ENCODE data around the gene PARD3B.

Gene PARD3B

DNA sequence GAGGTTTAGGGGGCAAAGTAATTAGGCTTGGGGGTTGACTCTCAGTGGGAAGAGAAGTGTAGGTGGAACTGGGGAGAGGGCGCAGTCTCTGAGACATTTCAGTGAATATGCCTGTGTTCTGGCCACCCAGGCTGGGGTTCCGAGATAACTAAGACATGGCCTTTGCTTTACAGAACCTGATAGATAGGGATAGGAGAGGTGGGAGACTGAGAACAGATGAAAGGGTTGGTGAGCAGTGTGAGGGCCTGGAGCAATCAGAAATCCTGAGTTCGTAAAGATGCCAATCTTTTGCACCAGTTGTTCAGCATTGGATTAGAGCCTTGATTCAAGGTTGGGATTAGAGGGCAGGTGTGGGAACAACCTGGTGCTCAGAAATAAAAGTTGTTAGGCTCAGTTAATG, 15.6 kb downstream of the PARD3B start:
- TF ChIP-seq ZNF274 (IDR thresholded peaks at IDR 0.05; ENCODE audit: low read depth, low read length) = no peak
- no peak overlapping the region for H3K4me3 ChIP-seq (ENCODE audit: low read length)

DNA sequence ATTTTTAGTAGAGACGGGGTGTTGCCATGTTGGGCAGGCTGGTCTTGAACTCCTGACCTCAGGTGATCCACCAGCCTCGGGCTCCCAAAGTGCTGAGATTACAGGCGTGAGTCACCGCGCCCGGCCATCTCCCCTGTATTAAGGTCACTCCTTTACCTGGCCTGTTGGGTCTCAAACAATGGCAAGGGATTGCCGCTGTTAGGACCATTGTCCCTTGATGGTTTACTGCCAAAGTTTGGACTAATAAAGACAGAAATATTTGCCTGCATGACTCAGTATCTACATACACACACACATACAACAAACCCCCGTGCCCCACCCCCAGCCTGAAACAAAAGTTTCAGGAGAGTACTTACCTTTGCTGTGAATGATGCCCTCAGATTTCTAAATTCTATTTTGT, 16.5 kb downstream of the PARD3B start:
- TF ChIP-seq ZNF274 (IDR thresholded peaks at IDR 0.05; ENCODE audit: low read depth, low read length) = no peak
- no peak overlapping the region for H3K4me3 ChIP-seq (ENCODE audit: low read length)

DNA sequence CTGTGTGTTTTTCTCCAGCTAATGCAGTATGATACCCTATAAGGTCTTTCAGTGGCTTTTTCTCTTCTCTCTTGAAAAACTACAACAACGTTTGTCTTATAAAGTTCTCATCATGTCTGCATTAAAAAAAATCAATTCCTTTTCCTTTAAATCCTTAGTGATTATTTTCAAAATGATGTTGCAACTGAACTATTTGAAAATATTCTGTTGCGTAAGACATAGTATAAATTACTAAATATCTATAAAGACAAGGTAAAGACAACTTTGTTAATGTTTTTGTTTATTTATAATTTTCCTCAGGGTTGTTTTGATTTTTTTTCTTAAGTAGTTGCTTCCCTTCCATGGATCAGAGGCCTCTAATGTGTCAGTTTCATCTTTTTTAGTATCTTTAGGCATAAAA, 21.2 kb downstream of the PARD3B start:
- no peak for TF ChIP-seq ZNF274 (IDR thresholded peaks at IDR 0.05; ENCODE audit: low read depth, low read length)
- H3K4me3 ChIP-seq (ENCODE audit: low read length) = no peak overlapping the region

DNA sequence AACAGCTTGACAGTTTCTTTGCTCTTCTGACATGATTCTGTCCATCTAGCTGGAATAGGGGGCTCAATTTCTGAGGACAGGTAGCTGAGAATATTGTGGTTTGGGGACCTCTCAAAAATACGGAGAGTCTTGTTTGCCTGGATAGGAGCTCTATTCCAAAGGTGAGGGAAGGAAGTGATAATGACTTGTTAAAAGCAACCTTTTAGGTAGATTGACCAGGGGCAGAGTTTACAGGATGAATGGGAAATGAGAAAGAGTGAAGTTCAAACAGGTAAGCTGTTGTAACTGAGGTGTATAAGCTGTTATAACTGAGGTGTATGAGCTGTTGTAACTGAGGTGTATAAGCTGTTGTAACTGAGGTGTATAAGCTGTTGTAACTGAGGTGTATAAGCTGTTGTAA, 25.1 kb downstream of the PARD3B start:
- no peak overlapping the region for H3K4me3 ChIP-seq (ENCODE audit: low read length)
- no peak for TF ChIP-seq ZNF274 (IDR thresholded peaks at IDR 0.05; ENCODE audit: low read depth, low read length)

DNA sequence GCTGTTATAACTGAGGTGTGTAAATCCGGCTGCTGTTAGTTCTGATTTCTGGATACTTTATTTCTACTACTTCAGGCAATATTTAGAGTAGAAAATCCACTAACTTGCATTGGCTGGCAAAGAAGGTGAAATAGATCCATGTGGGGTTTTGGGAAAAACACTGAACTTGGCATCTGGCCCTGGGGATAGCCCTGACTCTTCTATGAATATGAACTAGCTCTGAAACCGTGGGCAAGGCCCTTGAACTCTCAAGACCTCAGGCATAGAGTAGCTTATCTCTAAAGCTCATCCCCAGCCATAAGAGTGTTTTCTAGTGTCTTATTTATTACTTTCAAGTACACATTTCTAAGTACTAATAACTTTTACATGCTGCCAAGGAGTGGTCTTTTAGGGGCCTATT, 25.8 kb downstream of the PARD3B start:
- no peak for TF ChIP-seq ZNF274 (IDR thresholded peaks at IDR 0.05; ENCODE audit: low read depth, low read length)
- H3K4me3 ChIP-seq (ENCODE audit: low read length) = no peak overlapping the region

DNA sequence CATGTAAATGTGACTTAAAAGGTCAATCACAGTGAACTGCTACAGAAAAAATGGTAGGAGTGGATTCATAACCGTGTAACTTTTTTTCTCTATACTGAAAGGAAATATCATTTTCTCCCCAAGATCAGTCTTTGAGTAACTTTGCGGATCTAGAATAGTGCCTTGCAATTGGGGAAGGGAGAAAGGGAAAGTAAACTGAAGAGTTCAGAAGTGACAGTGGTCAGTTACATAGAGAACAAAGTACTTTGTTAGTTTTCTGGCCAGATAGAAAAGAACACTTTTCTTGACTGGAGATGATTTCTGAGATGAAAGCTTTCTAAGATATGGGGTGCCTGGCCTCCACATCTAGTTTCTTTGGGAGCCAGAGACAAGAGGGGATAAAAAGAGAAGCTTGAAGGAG, 26.6 kb downstream of the PARD3B start:
- TF ChIP-seq ZNF274 (IDR thresholded peaks at IDR 0.05; ENCODE audit: low read depth, low read length) = no peak
- H3K4me3 ChIP-seq (ENCODE audit: low read length) = no peak overlapping the region

DNA sequence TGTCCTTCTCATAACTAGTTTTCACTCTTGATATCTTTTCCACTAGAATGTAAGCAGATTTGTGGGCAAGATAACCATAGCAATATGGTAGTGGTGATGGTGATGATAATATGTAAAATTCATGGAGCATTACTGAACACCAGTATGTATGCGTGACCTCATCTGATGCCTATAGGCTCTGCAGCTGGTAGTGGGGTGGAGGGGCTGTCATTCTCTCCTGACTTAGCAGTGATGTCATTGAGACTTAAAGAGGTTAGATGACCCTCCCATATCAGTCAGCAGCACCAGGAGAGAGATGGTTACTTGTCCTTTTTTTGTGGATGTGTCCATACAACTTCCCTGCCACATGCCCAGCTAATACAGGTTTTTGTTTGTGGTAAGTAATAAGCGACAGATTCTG, 27.9 kb downstream of the PARD3B start:
- no peak for TF ChIP-seq ZNF274 (IDR thresholded peaks at IDR 0.05; ENCODE audit: low read depth, low read length)
- H3K4me3 ChIP-seq (ENCODE audit: low read length) = no peak overlapping the region

DNA sequence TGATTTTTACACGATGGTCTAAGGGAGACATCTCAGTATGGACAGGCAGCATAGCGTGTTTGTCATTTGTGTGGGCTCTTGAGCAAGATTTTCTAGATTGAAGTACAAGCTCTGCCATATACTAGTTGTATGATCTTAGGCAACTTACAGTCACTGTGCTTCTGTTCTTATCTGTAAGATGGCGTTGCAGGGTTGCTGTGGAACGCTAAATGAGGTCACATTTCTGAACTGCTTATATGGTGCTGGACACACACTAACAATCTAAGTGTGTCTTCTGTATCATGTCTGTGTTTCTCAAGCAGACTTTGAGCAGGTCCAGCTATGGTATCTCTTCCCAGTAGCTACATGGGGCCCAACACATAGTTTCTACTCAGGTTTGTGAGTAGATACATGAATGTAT, 29.2 kb downstream of the PARD3B start:
- no peak for TF ChIP-seq ZNF274 (IDR thresholded peaks at IDR 0.05; ENCODE audit: low read depth, low read length)

DNA sequence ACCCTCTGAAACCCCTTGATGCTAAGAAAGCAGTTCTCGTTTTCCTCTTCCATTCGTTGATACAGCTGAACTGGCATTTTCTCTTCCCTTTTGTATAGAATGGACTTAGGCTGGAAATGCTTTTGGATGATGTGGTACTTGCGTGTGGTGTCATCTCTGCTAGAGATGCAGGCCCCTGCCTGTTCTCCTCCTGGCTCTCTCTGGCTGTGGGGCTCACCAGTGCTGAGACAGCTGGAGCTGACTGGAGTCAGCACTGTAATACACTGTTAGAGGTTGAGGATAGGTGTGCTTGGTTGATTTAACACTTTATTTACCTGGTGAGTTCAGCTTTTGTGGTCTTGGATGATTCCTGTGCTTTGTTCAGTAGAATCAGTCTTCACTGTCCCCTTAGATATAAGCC, 30.2 kb downstream of the PARD3B start:
- no peak for TF ChIP-seq ZNF274 (IDR thresholded peaks at IDR 0.05; ENCODE audit: low read depth, low read length)
- H3K4me3 ChIP-seq (ENCODE audit: low read length) = no peak overlapping the region

More for the DNA sequence above, 29.2 kb downstream of the PARD3B start:
- H3K4me3 ChIP-seq (ENCODE audit: low read length) = no peak overlapping the region

DNA sequence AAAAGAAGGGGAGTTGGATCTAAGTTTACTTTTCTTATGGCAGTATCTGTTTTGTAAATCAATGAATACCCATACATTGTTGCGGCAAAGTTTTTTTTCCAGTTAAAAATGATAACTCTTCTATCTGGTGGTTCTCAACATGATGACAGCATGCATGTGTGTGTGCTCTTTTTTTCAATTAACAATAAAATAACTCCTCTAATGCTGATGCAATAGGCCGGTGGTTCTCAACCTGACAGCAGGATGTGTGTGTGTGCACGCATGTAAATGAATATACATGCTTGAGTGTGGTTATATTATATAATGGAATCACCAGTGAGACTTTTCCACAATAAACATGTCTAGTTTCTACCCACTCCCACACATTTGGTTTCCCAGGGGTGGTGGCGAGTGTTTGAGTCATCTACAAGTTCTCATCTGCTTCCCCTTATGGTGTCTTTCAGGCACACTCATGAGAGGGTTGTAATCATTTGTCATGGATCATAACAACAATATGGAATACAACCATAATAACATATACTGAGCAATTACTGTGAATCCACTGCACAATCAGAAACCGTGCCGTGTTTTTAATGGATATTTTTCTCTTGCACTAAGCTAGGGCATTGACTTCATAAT, 31.2 kb downstream of the PARD3B start:
- TF ChIP-seq ZNF274 (IDR thresholded peaks at IDR 0.05; ENCODE audit: low read depth, low read length) = no peak
- H3K4me3 ChIP-seq (ENCODE audit: low read length) = no peak overlapping the region

DNA sequence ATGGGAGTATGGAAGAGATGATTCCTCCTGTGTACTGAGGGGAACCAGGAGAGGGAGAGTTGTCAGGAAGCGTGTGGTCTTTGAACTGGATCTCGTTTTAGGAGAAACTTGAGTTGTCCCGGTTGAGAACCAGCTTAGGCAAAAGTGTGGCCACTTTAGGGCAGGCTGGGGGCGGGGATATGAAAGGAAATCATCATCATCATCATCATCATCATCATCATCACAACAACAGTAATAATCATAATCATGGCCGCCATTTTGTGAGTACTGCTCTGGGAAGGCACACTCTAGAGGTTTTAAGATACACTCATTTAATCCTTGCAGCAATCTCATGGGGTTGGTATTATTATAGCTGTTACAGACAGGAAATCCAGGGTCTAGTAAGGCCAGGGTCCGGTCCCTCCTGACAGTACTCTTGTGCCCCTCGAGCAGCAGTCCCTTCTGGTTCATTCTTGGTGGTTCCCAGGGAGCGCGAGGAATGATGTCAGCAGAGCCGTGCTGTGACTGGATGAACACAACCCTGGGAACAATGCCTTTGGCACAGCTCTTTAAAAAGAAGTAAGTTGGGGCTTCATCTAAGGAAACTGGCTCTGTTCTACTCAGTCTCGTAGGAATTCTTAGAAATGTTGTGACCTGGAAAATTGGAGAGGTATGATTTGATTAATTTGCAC, 33.8 kb downstream of the PARD3B start:
- no peak for TF ChIP-seq ZNF274 (IDR thresholded peaks at IDR 0.05; ENCODE audit: low read depth, low read length)
- H3K4me3 ChIP-seq (ENCODE audit: low read length) = no peak overlapping the region

DNA sequence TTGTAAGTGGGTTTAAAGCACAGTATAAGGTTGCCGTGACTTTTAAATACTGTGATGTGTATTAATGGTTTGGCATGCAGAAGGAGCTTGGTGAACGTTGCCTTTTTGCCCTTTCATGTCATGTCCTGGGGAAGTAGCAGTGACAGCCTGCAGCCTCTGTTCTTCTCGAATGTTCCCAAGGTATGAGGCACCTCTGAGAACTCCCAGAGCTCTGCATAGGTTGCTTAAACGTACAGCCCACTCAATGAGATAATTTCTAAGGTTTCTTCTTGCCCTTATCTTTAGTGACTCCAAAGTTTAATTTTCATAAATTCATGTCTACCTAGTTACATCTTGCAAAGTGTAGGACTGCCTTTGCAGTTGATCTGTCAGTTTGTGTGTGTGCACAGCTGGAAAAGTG, 36.7 kb downstream of the PARD3B start:
- no peak overlapping the region for H3K4me3 ChIP-seq (ENCODE audit: low read length)
- TF ChIP-seq ZNF274 (IDR thresholded peaks at IDR 0.05; ENCODE audit: low read depth, low read length) = no peak

DNA sequence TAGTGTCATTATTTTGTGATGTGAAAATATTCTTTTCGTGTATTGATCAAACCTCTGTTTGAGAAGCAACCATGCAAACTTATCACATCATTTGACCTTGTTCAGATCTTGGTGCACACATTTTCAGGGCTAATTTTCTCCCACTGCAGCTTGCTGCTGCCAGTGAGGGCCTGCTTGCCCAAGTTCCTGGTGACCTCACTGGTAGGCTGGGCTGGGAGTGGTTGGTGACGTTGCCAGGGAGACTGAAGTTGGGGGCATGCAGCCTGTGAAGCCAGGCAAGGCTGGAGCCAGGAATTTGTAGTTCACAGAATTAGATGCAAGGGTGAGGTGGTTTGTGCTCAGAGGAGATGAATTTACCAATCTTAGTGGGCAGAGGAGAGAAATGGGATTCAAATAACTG, 38.5 kb downstream of the PARD3B start:
- H3K4me3 ChIP-seq (ENCODE audit: low read length) = no peak overlapping the region
- TF ChIP-seq ZNF274 (IDR thresholded peaks at IDR 0.05; ENCODE audit: low read depth, low read length) = no peak

DNA sequence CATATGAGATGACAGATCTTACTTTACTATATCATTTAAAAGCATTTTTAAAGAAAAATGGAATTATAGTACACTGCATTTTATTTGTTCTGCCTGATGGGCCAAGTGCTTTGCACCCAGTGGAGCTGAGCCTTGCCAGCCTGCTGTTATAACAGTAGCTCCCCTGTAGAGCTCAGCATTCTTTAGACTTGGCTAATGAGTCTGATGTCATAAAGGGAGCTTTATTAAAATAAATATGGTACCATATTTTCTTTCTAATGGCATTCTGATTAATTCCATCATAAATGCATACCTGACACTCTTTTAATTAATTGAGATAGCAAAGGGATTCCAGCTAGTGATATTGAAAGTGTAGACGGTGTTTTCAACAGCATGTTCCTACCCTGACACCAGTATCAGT, 40.7 kb downstream of the PARD3B start:
- H3K4me3 ChIP-seq (ENCODE audit: low read length) = no peak overlapping the region
- no peak for TF ChIP-seq ZNF274 (IDR thresholded peaks at IDR 0.05; ENCODE audit: low read depth, low read length)

DNA sequence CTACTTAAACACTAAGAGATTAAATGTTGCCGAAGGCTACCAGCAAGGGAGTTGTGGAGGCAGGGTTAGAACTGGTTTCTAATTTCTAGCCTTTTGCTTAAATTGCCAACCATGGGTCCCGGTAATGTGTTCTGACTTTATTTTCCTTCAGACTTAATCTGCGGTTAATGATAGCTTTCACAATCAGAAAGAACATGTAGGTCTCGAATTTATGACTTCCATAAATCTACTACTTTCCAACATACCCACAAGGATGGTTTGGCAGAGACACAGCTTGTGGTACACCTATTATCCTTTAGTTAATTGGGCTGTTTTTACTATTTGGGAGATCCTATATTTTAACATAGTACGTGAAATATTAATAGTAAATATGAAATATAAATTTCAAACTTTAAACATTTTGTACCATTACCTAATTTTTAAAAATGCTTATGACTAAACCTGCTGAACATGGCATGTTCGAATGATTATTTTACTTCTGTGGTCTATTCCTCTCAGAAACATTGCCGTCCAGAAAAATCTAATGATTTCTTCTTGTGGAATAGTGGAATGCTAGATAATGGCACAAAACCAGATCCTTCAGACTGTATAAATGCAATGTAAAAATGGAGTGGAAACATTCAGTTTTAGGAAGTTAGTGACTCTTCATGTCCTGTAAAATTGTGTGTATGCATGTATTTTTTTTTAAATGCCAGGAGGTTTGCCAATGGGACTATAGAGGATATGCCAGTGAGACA, 41.3 kb downstream of the PARD3B start:
- TF ChIP-seq ZNF274 (IDR thresholded peaks at IDR 0.05; ENCODE audit: low read depth, low read length) = no peak

More for the DNA sequence above, 41.3 kb downstream of the PARD3B start:
- no peak overlapping the region for H3K4me3 ChIP-seq (ENCODE audit: low read length)
